IPS DF 4.7 (cell line): ENCODE data around the gene RIN2.
"Not testable (repeated sequence)": the region's sequence is repeated elsewhere in the genome, so short reads cannot be mapped to it uniquely, and the experiment has no call there.

ENCODE experiments used
- DNase-seq: peaks from one replicate; pipeline ENCODE4 v3.0.0-alpha.2; 2013; ENCODE audit warnings: low spot score; ENCODE audit errors: extremely low read depth

RIN2 gene

DNA sequence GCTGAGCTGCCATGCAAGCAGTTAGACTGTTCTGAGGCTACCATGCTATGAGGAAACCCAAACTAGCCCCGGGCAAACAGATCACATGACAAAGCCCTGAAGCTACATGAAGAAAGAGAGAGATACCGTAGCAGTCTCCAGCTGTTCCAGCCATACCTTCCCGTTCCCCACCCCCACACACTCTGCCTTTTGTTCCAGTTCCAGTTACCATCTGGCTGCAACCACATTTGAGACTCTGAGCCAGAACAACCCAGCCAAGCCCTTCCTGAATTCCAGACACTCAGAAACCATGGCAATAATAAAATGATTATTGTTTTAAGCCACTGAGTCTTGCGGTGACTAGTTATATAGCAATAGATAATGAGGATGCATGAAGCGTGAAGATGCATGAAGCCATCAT, 28.3 kb downstream of the RIN2 start:
- no peak for DNase-seq

DNA sequence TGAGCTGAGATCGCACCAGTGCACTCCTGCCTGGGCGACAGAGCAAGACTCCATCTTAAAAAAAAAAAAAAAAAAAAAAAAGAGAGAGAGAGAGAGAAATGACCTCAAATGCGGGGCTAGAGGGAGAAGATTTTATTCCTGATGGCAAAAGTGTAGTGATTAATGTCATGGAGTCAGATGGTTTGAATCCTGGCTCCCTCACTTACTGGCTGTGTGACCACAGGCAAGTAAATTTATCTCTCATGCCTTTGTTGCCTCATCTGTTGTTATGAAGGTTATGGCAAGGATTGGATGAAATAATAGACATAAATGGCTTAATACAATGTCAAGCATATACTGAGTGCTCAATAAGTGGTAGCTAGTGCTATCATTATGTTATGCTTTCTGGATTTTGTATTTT, 29.3 kb downstream of the RIN2 start:
- DNase-seq: no peak

DNA sequence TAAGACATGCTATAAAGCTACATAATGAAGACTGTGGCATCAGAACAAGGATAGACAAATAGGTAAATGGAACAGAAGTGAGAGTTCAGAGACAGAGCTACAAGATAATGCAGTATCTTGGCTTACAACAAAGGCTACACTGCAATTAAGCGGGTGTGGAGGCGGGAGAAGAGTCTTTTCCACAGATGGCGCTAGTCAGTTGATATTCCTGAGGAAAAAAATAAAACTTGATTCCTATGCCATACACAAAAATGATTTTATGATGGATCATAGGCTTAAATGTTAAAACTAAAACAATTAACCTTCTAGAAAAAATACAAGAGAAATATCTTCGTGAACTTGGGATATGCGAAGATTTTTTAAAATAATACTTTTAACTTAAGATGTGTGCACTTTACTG, 31.0 kb downstream of the RIN2 start:
- no peak for DNase-seq

DNA sequence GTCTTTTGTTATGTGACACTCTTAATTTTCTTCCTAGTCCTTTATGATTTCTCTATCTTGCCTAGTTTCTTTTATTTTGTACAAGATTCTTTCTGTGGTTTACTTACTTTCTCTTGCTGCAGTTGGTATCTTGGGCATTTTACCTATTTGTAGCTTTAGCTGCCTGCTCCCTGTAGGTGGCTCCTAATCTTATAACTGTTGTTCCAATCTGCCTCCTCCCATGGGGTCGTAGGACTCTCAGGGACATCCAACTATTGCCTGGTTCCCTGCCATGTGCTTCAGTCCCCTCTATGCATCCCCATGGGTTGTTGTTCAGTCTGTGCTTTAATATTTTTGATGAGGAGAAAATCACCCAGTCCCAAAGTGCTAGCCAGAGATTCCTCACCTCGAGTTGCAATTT, 31.4 kb downstream of the RIN2 start:
- DNase-seq: no peak

DNA sequence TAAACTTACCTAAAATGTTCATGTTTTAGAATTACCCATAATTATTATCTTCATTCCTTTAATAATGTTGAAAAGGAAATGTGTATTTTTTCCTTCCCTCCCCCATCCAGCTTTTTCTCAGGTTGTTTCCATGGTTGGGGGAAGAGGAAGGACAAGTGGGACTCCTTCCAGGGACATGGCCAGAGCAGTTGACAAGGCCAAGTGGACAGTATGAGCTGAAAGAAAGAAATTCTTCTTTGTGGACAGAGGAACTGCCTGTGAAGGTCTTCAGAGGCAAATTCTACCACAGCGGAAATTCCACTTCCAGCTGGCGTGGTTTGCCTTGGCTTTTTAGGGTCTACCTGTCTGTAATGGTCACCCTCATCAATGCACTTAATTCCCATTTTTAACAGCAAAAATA, 33.8 kb downstream of the RIN2 start:
- no peak for DNase-seq

DNA sequence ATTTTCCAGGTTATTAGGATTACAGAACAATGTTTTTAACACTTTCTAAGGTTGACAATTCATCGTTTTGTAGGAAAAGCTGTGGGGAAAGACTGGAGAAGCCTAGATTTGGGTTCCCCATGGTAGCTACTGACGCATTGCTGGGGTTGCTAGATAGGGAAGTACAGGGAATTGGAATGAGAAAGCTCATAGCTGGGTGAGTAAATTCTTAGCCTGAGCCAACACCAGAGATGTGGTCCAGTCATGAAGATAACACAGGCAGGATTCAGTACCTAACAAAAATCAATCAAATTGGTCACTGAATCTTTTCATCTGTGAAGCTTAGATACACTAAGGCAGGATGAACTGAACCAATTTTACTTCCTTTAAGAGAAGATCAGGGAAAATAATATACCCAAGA, 35.7 kb downstream of the RIN2 start:
- no peak for DNase-seq

DNA sequence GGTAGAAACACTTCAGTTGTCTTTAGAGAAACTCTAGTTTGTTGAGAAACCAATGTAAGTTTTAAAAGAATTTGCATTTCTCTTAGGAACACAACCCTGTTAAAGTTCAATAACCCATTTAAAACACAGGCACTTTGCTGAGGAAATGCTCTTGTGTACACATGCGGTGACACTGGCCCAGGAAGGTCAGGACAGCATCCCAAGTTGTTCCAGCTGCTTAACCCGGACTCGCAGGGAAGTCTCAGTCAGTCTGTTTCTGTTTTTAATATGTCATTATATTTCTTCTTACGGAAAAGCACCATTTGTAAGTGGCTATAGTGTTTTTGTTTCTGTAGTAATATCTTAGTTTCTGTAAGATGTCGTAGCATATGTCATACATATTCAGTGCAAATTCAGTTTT, 36.9 kb downstream of the RIN2 start:
- DNase-seq: no peak

DNA sequence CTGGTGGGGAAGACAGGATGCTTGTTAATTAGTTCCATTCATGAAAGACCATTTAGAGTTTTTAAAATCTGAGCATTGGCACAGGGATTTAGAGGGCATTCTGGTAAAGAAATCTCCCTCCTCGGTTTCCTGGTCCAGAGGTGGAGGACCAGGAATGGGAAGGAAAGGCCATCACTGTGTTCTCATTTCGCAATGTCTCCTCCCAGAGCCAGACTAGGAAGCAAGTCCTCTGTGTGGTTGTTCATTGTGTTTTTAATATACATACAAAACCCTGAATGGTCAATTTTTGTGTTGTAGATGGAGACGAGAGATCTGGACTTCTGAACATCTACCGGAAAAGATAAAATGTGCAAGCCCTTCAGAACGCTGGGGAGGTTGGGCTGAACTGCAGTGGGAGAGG, 41.3 kb downstream of the RIN2 start:
- no peak for DNase-seq

DNA sequence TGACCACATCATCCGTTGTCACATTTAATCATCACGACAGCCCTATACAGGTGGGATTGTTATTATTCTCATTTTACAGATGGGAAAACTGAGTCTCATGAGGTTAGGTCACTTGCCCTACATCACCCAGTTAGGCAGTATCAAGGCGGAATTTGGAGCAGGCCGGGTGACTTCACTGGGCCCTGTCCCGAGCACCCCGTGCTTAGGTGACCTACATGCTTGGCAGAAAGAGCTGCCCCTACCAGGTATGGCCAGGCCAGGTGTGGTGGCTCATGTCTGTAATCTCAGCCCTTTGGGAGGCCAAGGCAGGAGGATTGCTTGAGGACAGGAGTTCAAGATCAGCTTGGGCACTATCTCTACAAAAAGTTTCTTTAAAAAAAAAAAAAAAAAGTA, 44.0 kb downstream of the RIN2 start:
- DNase-seq: no peak

DNA sequence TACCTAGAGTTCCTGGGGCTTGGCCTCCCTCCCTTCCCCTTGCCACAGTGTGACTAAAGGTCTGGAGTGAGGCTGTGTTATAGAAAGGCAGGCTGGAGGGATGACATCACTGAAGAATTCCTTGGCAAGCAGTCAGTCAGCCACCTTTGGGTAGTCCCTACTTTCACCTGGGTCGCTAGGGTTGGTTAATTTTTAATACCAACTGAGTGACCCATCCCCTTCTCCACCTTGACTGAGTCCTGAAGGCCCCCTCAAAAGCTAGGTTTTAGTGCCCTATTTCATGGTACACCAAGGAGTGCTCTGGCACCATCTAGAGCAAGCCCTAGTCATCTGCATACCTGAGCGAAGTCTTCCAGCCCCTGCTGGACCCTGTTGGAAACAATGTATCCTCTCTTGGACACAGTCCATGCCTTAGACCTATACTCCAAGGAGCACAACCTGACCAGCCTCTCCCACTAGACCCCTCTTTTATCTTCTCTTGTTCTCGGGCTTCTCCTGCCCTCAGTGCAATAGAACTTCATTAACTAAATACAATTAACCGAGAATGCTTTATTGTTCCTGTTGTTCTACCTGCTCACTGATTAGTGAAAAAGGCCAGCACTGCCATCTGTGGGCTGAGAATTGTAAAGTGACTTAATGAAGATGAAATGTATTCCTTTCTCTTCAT, 44.6 kb downstream of the RIN2 start:
- DNase-seq: no peak

DNA sequence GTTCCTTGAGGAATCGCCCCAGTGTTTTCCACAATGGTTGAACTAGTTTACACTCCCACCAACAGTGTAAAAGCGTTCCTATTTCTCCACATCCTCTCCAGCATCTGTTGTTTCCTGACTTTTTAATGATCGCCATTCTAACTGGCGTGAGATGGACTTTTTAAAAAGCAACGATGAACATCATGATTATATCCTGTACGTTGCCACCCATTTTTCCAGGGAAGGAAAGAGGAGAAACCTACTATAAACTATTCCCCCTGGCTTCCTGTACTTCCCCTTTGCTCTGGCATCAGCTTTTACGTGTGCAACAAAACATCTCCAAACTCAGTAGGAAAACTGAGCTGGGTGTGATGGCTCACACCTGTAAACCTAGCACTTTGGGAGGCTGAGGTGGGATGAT, 48.2 kb downstream of the RIN2 start:
- not testable (repeated sequence) for DNase-seq

DNA sequence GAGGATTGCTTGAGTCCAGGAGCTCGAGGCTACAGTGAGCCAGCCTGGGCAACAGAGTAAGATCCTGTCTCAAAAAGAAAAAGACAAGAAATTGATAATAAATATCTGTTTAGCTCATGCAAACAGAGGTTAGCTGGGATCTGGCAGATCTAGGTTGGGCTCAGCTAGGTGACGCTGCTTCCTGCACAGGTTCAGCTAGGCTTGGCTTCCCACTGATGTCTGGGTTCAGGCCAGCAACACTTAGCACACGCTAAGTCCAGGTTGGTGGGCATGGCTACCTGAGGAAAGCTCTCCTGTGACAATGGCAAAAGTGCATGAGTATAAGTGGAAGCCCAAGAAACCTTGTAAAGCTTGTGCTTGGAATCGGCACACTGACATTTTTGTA, 48.7 kb downstream of the RIN2 start:
- no peak for DNase-seq

DNA sequence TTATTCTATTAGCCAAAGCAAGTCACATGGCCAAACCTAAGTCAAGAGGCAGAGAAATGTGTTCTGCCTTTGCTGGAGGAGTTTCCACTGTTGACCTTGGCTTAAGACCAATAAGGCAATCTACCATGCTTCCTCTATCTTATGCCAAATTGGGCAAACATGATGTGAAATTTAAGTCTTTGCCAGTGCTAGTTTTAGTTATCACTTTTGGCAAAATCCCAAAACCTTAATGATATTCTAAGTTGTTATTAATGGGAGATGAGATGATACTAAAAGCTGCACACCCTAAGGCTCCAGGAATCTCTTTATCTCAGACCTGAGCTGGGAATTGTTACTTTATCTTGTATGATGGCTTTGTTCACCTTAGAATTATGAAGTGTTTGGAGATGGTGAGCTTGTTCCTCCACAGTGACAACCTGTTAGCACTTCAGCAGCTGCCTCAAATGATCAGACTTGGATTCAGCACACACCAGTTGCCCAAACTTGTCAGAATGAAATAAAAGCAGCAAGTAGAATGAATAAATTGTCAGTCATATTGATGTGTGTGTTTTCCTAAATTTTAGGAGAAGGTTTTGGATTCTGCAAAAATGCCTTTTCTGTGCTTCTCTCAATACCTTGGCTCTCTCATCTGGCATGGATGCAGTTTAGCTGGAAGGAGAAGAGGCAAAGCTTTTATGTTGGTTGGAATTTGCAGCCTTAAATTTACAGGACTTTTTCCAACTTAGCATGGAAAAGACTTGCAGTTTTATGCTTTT, 49.3 kb downstream of the RIN2 start:
- no peak for DNase-seq
